ENCODE results near the gene RNU6-7.

DNA sequence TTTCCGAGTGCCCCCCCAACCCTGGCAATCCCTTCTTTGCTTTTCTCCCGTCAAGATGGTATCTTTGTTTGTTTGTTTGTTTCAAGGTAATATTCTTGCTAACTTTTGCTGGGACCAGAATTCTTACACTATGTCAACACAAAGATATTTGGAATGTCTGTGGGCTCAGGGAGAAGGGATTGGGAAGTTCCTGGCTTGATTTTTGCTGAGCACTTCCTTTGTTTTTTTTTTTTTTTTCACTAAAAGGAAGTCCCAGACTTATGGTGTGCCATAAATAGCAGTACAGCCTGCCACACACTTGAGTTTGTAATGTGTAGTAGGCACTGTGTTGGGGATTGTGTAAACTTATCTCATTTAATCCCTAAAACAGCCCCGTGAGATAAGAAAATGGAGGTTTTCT is 11.2 kb upstream of the RNU6-7 start:
- TF ChIP-seq, protein P1, sequence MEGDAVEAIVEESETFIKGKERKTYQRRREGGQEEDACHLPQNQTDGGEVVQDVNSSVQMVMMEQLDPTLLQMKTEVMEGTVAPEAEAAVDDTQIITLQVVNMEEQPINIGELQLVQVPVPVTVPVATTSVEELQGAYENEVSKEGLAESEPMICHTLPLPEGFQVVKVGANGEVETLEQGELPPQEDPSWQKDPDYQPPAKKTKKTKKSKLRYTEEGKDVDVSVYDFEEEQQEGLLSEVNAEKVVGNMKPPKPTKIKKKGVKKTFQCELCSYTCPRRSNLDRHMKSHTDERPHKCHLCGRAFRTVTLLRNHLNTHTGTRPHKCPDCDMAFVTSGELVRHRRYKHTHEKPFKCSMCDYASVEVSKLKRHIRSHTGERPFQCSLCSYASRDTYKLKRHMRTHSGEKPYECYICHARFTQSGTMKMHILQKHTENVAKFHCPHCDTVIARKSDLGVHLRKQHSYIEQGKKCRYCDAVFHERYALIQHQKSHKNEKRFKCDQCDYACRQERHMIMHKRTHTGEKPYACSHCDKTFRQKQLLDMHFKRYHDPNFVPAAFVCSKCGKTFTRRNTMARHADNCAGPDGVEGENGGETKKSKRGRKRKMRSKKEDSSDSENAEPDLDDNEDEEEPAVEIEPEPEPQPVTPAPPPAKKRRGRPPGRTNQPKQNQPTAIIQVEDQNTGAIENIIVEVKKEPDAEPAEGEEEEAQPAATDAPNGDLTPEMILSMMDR (conservative IDR thresholded peaks at IDR 0.05 in 1 of 2, IDR thresholded peaks at IDR 0.05 in 1 of 2; ENCODE audit: low read depth in 1 of 2, low read length in 2 of 2): no peak
- TF ChIP-seq EZH2 (IDR thresholded peaks at IDR 0.05; ENCODE audit: low read length, missing control alignments): no peak

Measured in fibroblast of lung (primary cell).